Fibroblast of villous mesenchyme (primary cell): ENCODE data around the gene OTUD1. TPM values are rescaled to one million over a fixed set of nuclear protein-coding genes. Genes with fewer than 3 reads are reported as not detected.

Experiments
- DNase-seq: peaks from one replicate; pipeline ENCODE4 v3.0.0-alpha.2; 2010; ENCODE audit warnings: low read depth
- H3K4me3 ChIP-seq: 2 replicates; pipeline ENCODE4 v1.5.1; 2011; ENCODE audit warnings: low read depth, mild to moderate bottlenecking, low read length
- small RNA-seq: library from RNA; depleted of rRNA; stranded (forward); fragments of <200 nt; gene quantifications from one replicate; pipeline ENCODE3, GENCODE V24; 2012
- total RNA-seq: library from RNA; depleted of rRNA; stranded (reverse); fragments of >200 nt; gene quantifications from 2 replicates; pipeline ENCODE4 v1.2.3, GENCODE V29; 2012
- TF ChIP-seq, protein P1 (sequence below): IDR thresholded peaks from 2 replicates; pipeline ENCODE4 v1.5.1; 2012; ENCODE audit warnings: low read depth, mild to moderate bottlenecking, low read length; ENCODE audit not compliant: insufficient read depth

Gene OTUD1
- total RNA-seq, 1 donor, result 6.0 TPM

DNA sequence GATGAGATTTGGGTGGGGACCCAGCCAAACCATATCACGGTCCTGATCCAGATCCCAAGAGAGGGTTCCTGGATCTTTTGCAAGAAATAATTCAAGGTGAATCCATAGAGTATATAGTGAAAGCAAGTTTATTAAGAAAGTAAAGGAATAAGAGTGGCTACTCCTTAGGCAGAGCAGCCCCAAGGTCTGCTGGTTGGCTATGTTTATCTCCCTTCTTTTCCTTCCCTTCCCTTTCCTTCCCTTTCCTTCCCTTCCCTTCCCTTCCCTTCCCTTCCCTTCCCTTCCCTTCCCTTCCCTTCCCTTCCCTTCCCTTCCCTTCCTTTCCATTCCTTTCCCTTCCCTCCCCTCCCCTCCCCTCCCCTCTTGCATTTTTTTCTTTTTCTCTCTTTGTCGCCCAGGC is 35.2 kb downstream of the OTUD1 start:
- TF ChIP-seq, protein P1, sequence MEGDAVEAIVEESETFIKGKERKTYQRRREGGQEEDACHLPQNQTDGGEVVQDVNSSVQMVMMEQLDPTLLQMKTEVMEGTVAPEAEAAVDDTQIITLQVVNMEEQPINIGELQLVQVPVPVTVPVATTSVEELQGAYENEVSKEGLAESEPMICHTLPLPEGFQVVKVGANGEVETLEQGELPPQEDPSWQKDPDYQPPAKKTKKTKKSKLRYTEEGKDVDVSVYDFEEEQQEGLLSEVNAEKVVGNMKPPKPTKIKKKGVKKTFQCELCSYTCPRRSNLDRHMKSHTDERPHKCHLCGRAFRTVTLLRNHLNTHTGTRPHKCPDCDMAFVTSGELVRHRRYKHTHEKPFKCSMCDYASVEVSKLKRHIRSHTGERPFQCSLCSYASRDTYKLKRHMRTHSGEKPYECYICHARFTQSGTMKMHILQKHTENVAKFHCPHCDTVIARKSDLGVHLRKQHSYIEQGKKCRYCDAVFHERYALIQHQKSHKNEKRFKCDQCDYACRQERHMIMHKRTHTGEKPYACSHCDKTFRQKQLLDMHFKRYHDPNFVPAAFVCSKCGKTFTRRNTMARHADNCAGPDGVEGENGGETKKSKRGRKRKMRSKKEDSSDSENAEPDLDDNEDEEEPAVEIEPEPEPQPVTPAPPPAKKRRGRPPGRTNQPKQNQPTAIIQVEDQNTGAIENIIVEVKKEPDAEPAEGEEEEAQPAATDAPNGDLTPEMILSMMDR, result no peak
- H3K4me3 ChIP-seq, result no peak overlapping the region
- no peak for DNase-seq

DNA sequence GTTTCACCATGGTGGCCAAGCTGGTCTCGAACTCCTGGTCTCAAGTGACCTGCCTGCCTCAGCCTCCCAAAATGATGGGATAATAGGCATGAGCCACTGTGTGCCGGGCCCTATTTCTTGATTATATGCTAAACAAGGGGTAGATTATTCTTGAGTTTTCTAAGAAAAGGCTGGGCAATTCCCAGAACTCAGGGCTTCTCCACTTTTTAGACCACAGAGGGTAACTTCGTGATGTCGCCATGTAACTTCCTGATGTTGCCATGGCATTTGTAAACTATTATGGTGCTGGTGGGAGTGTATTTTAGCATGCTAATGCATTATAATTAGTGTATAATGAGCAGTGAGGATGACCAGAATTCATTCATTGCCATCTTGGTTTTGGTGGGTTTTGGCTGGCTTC is 35.8 kb downstream of the OTUD1 start:
- H3K4me3 ChIP-seq, result no peak overlapping the region
- TF ChIP-seq, protein P1, result no peak
- DNase-seq, result no peak

DNA sequence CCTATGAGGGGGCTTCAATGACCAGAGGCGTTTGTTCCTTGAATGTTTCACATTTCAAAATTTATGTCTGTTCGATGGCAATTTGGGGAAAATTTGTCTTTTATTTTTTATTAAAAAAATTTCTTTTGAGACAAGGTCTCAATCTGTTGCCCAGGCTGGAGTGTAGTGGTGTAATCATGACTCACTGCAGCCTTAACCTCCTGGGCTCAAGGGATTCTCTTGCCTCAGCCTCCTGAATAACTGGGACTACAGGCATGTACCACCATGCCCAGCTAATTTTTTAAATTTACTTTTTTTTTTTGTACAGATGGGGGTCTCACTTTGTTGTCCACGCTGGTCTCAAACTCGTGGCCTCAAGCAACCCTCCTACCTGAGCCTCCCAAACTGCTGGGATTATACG is 39.7 kb downstream of the OTUD1 start:
- DNase-seq, result no peak
- TF ChIP-seq, protein P1, result no peak
- no peak overlapping the region for H3K4me3 ChIP-seq

DNA sequence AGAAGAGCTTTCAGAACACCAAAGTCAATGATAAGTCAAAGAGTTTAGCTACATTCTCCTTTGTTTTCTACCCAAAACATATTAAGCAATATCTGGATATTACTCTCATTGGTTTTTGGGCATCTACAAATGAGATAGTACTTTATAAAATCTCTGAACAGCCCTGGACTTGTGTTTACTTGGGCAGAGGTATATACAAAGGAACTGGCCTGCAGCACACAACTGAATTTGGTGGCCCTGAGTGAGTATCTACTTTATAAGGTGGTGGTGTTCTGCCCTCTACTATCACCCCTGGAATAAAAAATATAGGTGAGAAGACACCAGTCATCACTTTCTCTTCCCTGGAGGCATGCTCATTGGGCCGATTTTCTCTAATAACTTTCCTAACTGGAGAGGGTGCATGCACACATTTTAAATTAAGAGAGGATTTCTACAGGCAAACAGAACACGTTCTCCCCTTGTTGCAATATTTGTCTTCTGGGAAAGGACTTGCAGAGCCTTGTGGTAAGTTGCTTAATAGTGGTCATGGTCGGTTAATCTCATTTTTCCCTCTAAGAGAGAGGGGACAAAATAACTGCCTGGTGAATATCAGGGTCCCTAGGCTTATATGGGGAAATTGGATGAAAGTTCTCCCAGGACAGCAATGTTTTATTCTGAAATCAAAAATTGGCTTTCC is 41.1 kb downstream of the OTUD1 start:
- no peak for DNase-seq
- no peak overlapping the region for H3K4me3 ChIP-seq
- TF ChIP-seq, protein P1, result no peak

DNA sequence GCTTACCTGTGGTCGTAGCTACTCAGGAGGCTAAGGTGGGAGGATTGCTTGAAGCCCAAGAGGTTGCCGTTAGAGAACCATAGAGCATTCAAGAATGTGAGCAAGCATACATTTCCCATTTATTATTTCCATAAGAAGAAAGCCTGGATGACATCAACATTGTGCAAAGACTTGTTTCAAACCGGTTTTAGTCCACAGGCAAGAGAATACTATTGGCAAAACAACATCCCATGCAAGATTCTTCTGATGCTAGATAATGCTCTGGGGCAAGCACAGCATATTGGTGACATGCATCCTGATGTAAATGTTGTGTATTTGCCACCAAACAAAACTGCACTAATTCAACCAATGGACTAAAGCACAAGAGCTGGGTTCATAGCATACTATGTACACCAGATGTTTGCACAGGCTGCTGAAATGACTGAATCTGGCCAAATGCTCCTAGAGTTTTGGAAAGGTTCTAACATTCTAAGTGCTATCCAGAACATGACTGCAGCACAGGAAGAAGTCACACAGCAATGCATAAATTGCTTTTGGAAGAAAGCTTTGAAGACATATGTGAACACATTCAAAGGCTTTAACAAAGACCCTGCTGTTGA is 42.6 kb downstream of the OTUD1 start:
- TF ChIP-seq, protein P1, result no peak
- no peak for DNase-seq
- no peak overlapping the region for H3K4me3 ChIP-seq

DNA sequence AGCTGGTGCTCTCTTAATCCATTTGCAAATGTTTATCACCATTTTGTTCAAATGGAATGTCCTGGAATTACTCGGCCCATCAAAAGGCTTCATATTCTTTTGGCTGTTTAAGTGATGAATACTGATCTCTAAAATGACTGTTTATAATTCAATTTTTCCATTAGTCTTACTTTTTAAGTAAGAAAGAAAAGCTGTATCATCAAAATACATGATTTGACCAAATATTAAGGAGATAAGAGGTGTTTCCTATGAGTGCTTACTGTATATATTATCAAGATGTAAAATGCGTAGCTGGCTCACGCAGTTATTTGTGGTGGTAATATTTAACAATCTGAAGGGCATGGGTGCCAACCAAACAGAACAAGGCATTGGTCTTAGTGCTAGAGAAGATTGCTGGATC is 51.2 kb downstream of the OTUD1 start:
- H3K4me3 ChIP-seq, result no peak overlapping the region
- TF ChIP-seq, protein P1, result no peak
- DNase-seq, result no peak

Small RNA genes lying within 50 kb of the gene (small RNA-seq; reads per million reads assigned to genes)
- gene MIR1254-2, result not detected

Other genes starting within 250 kb of the OTUD1 start
- not detected in 2 replicates for gene PTF1A, start 246.8 kb upstream of the OTUD1 start, total RNA-seq
- under 0.01 TPM in 2 replicates for gene C10orf67, start 94.3 kb upstream of the OTUD1 start, total RNA-seq